Ovary (tissue), 3 donors: ENCODE measurements around the gene PAQR8.

ENCODE experiments used
- CTCF ChIP-seq, 3 donors: fragments of 450-650 bp in 2 of 3; fragments of 200-600 bp in 1 of 3; IDR thresholded peaks; one replicate each; pipeline versions ENCODE4 v1.5.1 to v1.8.0; 2016 to 2022; ENCODE audit warnings: antibody characterized with exemption in 3 of 3, mild to moderate bottlenecking in 1 of 3
- EP300 ChIP-seq: sonication (generic); formaldehyde crosslinking; IDR thresholded peaks from one replicate; pipeline ENCODE4 v1.6.1; 2017; ENCODE audit warnings: antibody characterized with exemption
- POLR2A ChIP-seq: fragments of 450-650 bp; IDR thresholded peaks from one replicate; pipeline ENCODE4 v1.6.1; 2017; ENCODE audit warnings: antibody characterized with exemption, mild to moderate bottlenecking, moderate library complexity
- donor health status: DM: no; HTN: no; CAD: no.

GRCh38 chr6:52415917-52416628, 54.1 kb downstream of the PAQR8 start:
- TF ChIP-seq POLR2A (no peak), CTCF (IDR thresholded peaks at IDR 0.05) (no peak), EP300 (no peak)
